HG03442 (cell line): ENCODE data around the gene DIP2C.
"Not testable (repeated sequence)": the region's sequence is repeated elsewhere in the genome, so short reads cannot be mapped to it uniquely, and the experiment has no call there.

ENCODE experiments used
- ATAC-seq: cut with Tn5 transposase; IDR thresholded peaks from one replicate; pipeline ENCODE4 v1.9.1; 2021; ENCODE audit warnings: mild to moderate bottlenecking, moderate library complexity; ENCODE audit not compliant: unreplicated experiment

The DIP2C gene

GRCh38 chr10:324593-324992 lies 364.9 kb downstream of the DIP2C start:
- ATAC-seq = no peak

GRCh38 chr10:323651-324293 lies 365.7 kb downstream of the DIP2C start:
- peak; percentile 97 for ATAC-seq

GRCh38 chr10:323046-323445 lies 366.4 kb downstream of the DIP2C start:
- ATAC-seq = not testable (repeated sequence)

- no peak for ATAC-seq
Observed at GRCh38 chr10:320771-321170, 368.7 kb downstream of the DIP2C start.

GRCh38 chr10:317926-318325 lies 371.5 kb downstream of the DIP2C start:
- ATAC-seq = no peak

- peak; percentile 99 for ATAC-seq
Observed at GRCh38 chr10:317271-317769, 372.1 kb downstream of the DIP2C start.

- ATAC-seq = no peak
Observed at GRCh38 chr10:316390-316789, 373.1 kb downstream of the DIP2C start.

GRCh38 chr10:314871-315270 lies 374.6 kb downstream of the DIP2C start:
- ATAC-seq = no peak

GRCh38 chr10:314381-314780 lies 375.1 kb downstream of the DIP2C start:
- no peak for ATAC-seq

- ATAC-seq = no peak
Observed at GRCh38 chr10:311901-312665, 377.4 kb downstream of the DIP2C start.

GRCh38 chr10:310976-311639 lies 378.4 kb downstream of the DIP2C start:
- no peak for ATAC-seq

- ATAC-seq = no peak
Observed at GRCh38 chr10:310371-310770, 379.1 kb downstream of the DIP2C start.

GRCh38 chr10:308572-309085 lies 380.8 kb downstream of the DIP2C start:
- ATAC-seq = no peak

GRCh38 chr10:308101-308500 lies 381.4 kb downstream of the DIP2C start:
- ATAC-seq = no peak

- ATAC-seq = no peak
Observed at GRCh38 chr10:307659-308058, 381.8 kb downstream of the DIP2C start.

- ATAC-seq = no peak
Observed at GRCh38 chr10:306675-307185, 382.7 kb downstream of the DIP2C start.

GRCh38 chr10:306007-306674 lies 383.3 kb downstream of the DIP2C start:
- no peak for ATAC-seq

GRCh38 chr10:305034-305433 lies 384.4 kb downstream of the DIP2C start:
- no peak for ATAC-seq

GRCh38 chr10:301536-301935 lies 387.9 kb downstream of the DIP2C start:
- no peak for ATAC-seq

- ATAC-seq = not testable (repeated sequence)
Observed at GRCh38 chr10:300580-300979, 388.9 kb downstream of the DIP2C start.

- ATAC-seq = no peak
Observed at GRCh38 chr10:299969-300368, 389.5 kb downstream of the DIP2C start.
